ENCODE data around the gene PLK4. TPM values are rescaled to one million over a fixed set of nuclear protein-coding genes. Genes with fewer than 3 reads are reported as not detected.
"Not testable (repeated sequence)": the region's sequence is repeated elsewhere in the genome, so short reads cannot be mapped to it uniquely, and the experiment has no call there.

Gene PLK4
- total and polyA plus RNA-seq, 2 experiments from 2014 or later: 5.3 to 5.4 TPM

- no peaks in the 10 kb centered on the region for H3K9me2 ChIP-seq (replicated peaks; ENCODE audit: insufficient read depth)
- WGBS (ENCODE audit: low lambda C conversion rate, missing lambda C conversion rate): 100% methylated on average over 2 of the region's 2 CpGs
- no peak overlapping the region for H3K4me3 ChIP-seq
- no peaks in the 10 kb centered on the region for H3K27me3 ChIP-seq
- no peak overlapping the region for H2AFZ ChIP-seq
- TF ChIP-seq EZH2 (IDR thresholded peaks at IDR 0.05; ENCODE audit: borderline replicate concordance) (no peak), CTCF (IDR thresholded peaks at IDR 0.05; ENCODE audit: poor library complexity) (no peak)
- no peak overlapping the region for H3K27ac ChIP-seq
- H3K4me1 ChIP-seq (ENCODE audit: insufficient read depth): no peaks in the 10 kb centered on the region
- H3K4me2 ChIP-seq: no peak overlapping the region
- DNase-seq (ENCODE audit: low spot score): no peak
- H3K79me2 ChIP-seq: no peaks in the 10 kb centered on the region
- H3K36me3 ChIP-seq (replicated peaks; ENCODE audit: insufficient read depth, low read depth): peaks cover 9% of the 10 kb centered on the region
- no peaks in the 10 kb centered on the region for H3K9me3 ChIP-seq (ENCODE audit: low read depth)
- H4K20me1 ChIP-seq (ENCODE audit: insufficient read depth, poor library complexity, severe bottlenecking): no peaks in the 10 kb centered on the region
Measured at GRCh38 chr4:127922226-127922625, 41.5 kb downstream of the PLK4 start.

DNA sequence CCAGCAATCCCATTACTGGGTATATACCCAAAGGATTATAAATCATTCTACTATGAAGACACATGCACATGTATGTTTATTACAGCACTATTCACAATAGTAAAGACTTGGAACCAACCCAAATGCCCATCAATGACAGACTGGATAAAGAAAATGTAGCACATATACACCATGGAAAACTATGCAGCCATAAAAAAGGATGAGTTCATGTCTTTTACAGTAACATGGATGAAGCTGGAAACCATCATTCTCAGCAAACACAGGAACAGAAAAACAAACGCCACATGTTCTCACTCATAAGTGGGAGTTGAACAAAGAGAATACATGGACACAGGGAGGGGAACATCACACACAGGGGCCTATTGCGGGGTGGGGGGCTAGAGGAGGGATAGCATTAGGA is 45.0 kb downstream of the PLK4 start:
- WGBS (ENCODE audit: low lambda C conversion rate, missing lambda C conversion rate): 92% methylated on average over 2 of the region's 2 CpGs
- not testable (repeated sequence) for H3K27me3 ChIP-seq; H3K36me3 ChIP-seq (replicated peaks; ENCODE audit: insufficient read depth, low read depth); DNase-seq (ENCODE audit: low spot score); H3K27ac ChIP-seq; H3K9me3 ChIP-seq (ENCODE audit: low read depth); H3K4me3 ChIP-seq; H2AFZ ChIP-seq; H3K4me2 ChIP-seq; H3K79me2 ChIP-seq; H3K4me1 ChIP-seq (ENCODE audit: insufficient read depth); H3K9me2 ChIP-seq (replicated peaks; ENCODE audit: insufficient read depth); H4K20me1 ChIP-seq (ENCODE audit: insufficient read depth, poor library complexity, severe bottlenecking)

DNA sequence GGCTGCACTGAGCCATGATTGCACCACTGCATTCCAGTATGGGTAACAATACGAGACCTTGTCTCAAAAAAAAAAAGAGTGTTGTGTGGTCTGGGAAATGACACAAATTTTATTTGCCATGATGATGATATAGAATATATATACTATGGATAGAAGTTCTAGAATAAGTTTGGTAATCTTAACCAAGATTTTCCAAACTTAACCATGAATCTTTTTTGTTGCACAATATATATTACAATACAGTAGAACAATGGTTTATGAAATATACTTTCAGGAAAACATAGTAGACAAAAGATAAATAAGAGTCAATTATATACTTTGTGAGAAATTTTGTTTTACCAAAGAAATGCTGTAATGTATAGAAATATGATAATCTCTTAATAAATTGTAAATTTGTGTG is 49.5 kb downstream of the PLK4 start:
- TF ChIP-seq CTCF (IDR thresholded peaks at IDR 0.05; ENCODE audit: poor library complexity) (no peak), EZH2 (IDR thresholded peaks at IDR 0.05; ENCODE audit: borderline replicate concordance) (no peak), EZH2phosphoT487 (IDR thresholded peaks at IDR 0.05; ENCODE audit: low read depth, severe bottlenecking, unreplicated experiment) (no peak)
- 93% methylated on average over 1 of the region's 1 CpG for WGBS (ENCODE audit: low lambda C conversion rate, missing lambda C conversion rate)
- H3K4me2 ChIP-seq: no peak overlapping the region

DNA sequence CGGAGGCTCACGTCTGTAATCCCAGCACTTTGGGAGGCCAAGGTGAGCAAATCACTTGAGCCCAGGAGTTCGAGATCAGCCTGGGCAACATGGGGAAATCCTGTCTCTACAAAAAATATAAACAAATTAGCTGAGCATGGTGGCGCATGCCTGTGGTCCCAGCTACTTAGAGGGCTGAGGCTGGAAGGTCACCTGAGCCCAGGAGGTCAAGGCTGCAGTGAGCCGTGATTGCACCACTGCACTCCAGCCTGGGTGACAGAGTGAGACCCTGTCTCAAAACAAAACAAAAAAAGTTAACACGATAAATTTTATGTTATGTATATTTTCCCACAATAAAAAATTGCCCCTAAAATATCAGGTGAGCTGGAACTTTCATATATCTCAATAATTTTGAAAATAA is 51.1 kb downstream of the PLK4 start:
- H3K36me3 ChIP-seq (replicated peaks; ENCODE audit: insufficient read depth, low read depth); H2AFZ ChIP-seq; H3K79me2 ChIP-seq; H3K9me2 ChIP-seq (replicated peaks; ENCODE audit: insufficient read depth); H3K27me3 ChIP-seq; H3K27ac ChIP-seq; H3K9me3 ChIP-seq (ENCODE audit: low read depth); H4K20me1 ChIP-seq (ENCODE audit: insufficient read depth, poor library complexity, severe bottlenecking); H3K4me1 ChIP-seq (ENCODE audit: insufficient read depth); H3K4me3 ChIP-seq; H3K4me2 ChIP-seq; DNase-seq (ENCODE audit: low spot score): not testable (repeated sequence)
- WGBS (ENCODE audit: low lambda C conversion rate, missing lambda C conversion rate): 91% methylated on average over 6 of the region's 6 CpGs

More for the DNA sequence above, 49.5 kb downstream of the PLK4 start:
- no peak for DNase-seq (ENCODE audit: low spot score)
- Histone ChIP-seq H3K4me1 (ENCODE audit: insufficient read depth) (no peaks in the 10 kb centered on the region), H4K20me1 (ENCODE audit: insufficient read depth, poor library complexity, severe bottlenecking) (no peaks in the 10 kb centered on the region), H3K79me2 (no peaks in the 10 kb centered on the region), H3K9me2 (replicated peaks; ENCODE audit: insufficient read depth) (no peaks in the 10 kb centered on the region), H3K4me3 (no peak overlapping the region), H3K27me3 (no peaks in the 10 kb centered on the region), H3K36me3 (replicated peaks; ENCODE audit: insufficient read depth, low read depth) (peaks cover 6% of the 10 kb centered on the region), H2AFZ (no peak overlapping the region), H3K27ac (no peak overlapping the region), H3K9me3 (ENCODE audit: low read depth) (no peaks in the 10 kb centered on the region)

GRCh38 chr4:127936974-127937373 is 56.3 kb downstream of the PLK4 start:
- no peaks in the 10 kb centered on the region for H3K9me2 ChIP-seq (replicated peaks; ENCODE audit: insufficient read depth)
- H3K4me1 ChIP-seq (ENCODE audit: insufficient read depth): no peaks in the 10 kb centered on the region
- no peak overlapping the region for H3K27ac ChIP-seq
- H3K36me3 ChIP-seq (replicated peaks; ENCODE audit: insufficient read depth, low read depth): no peaks in the 10 kb centered on the region
- no peak for TF ChIP-seq EZH2 (IDR thresholded peaks at IDR 0.05; ENCODE audit: borderline replicate concordance)
- H3K4me2 ChIP-seq: no peak overlapping the region
- H2AFZ ChIP-seq: no peak overlapping the region
- H3K79me2 ChIP-seq: no peaks in the 10 kb centered on the region
- DNase-seq (ENCODE audit: low spot score): no peak
- WGBS (ENCODE audit: low lambda C conversion rate, missing lambda C conversion rate): 100% methylated on average over 1 of the region's 1 CpG
- no peaks in the 10 kb centered on the region for H4K20me1 ChIP-seq (ENCODE audit: insufficient read depth, poor library complexity, severe bottlenecking)
- H3K4me3 ChIP-seq: no peak overlapping the region
- H3K27me3 ChIP-seq: no peaks in the 10 kb centered on the region
- H3K9me3 ChIP-seq (ENCODE audit: low read depth): no peaks in the 10 kb centered on the region

Small RNA genes lying within 50 kb of the gene (small RNA-seq; reads per million reads assigned to genes)
- not detected for gene RNU6-583P

Other genes with a start within 250 kb of the PLK4 start
- gene INTU, start 247.9 kb upstream of the PLK4 start, total RNA-seq: 7.4 and 9.2 TPM in 2 replicates
- 2.3 and 3.3 TPM in 2 replicates for gene INTU, start 247.9 kb upstream of the PLK4 start, polyA plus RNA-seq
- gene SLC25A31, start 150.5 kb upstream of the PLK4 start, total RNA-seq: not detected in 2 replicates
- not detected in 2 replicates for gene SLC25A31, start 150.5 kb upstream of the PLK4 start, polyA plus RNA-seq
- gene HSPA4L, start 98.6 kb upstream of the PLK4 start, total RNA-seq: 2.7 and 3.5 TPM in 2 replicates
- 1.7 and 2.2 TPM in 2 replicates for gene HSPA4L, start 98.6 kb upstream of the PLK4 start, polyA plus RNA-seq
- gene MFSD8, start 84.3 kb downstream of the PLK4 start, total RNA-seq: 30.1 TPM in 2 replicates
- gene MFSD8, start 84.3 kb downstream of the PLK4 start, polyA plus RNA-seq: 12.8 and 17.0 TPM in 2 replicates
- 9.0 and 14.4 TPM in 2 replicates for gene ABHD18, start 84.5 kb downstream of the PLK4 start, total RNA-seq
- gene ABHD18, start 84.5 kb downstream of the PLK4 start, polyA plus RNA-seq: 6.8 and 8.6 TPM in 2 replicates
- gene LARP1B, start 180.4 kb downstream of the PLK4 start, total RNA-seq: 29.1 and 30.7 TPM in 2 replicates
- 12.4 and 13.8 TPM in 2 replicates for gene LARP1B, start 180.4 kb downstream of the PLK4 start, polyA plus RNA-seq

Measured in hepatocyte (in vitro differentiated cells).